Measurements from ENCODE around the gene KRT23.

Gene KRT23

GRCh38 chr17:40883626-40884334 is 53.7 kb downstream of the KRT23 start:
- DNase-seq (ENCODE audit: low read depth in 1 of 2, low spot score in 1 of 2), result no peak
- H3K27me3 ChIP-seq (ENCODE audit: insufficient read depth, poor library complexity, severe bottlenecking), result peaks cover 2% of the 10 kb centered on the region
- no peak overlapping the region for H3K27ac ChIP-seq (replicated peaks)
- no peak overlapping the region for H3K4me3 ChIP-seq (replicated peaks; ENCODE audit: insufficient read depth, low read length)
- TF ChIP-seq REST (IDR thresholded peaks at IDR 0.05; ENCODE audit: insufficient replicate concordance, low read depth) (no peak), CTCF (IDR thresholded peaks at IDR 0.05; ENCODE audit: insufficient read depth, low read length) (no peak), POLR2AphosphoS5 (IDR thresholded peaks at IDR 0.05; ENCODE audit: low read depth) (no peak), SPI1 (IDR thresholded peaks at IDR 0.05; ENCODE audit: borderline replicate concordance, low read depth) (no peak), GABPA (IDR thresholded peaks at IDR 0.05; ENCODE audit: low read depth) (no peak)

- TF ChIP-seq SPI1 (IDR thresholded peaks at IDR 0.05; ENCODE audit: borderline replicate concordance, low read depth) (no peak), GABPA (IDR thresholded peaks at IDR 0.05; ENCODE audit: low read depth) (no peak), POLR2AphosphoS5 (IDR thresholded peaks at IDR 0.05; ENCODE audit: low read depth) (no peak), CTCF (IDR thresholded peaks at IDR 0.05; ENCODE audit: insufficient read depth, low read length) (no peak)
- H3K27me3 ChIP-seq (ENCODE audit: insufficient read depth, poor library complexity, severe bottlenecking), result peaks cover 2% of the 10 kb centered on the region
- no peak for DNase-seq (ENCODE audit: low read depth in 1 of 2, low spot score in 1 of 2)
These were observed 54.4 kb downstream of the KRT23 start for GRCh38 chr17:40883031-40883430.

GRCh38 chr17:40879026-40879425 is 58.4 kb downstream of the KRT23 start:
- H3K27me3 ChIP-seq (ENCODE audit: insufficient read depth, poor library complexity, severe bottlenecking), result peaks cover 4% of the 10 kb centered on the region
- TF ChIP-seq POLR2AphosphoS5 (IDR thresholded peaks at IDR 0.05; ENCODE audit: low read depth) (no peak), REST (IDR thresholded peaks at IDR 0.05; ENCODE audit: insufficient replicate concordance, low read depth) (no peak), SPI1 (IDR thresholded peaks at IDR 0.05; ENCODE audit: borderline replicate concordance, low read depth) (no peak), GABPA (IDR thresholded peaks at IDR 0.05; ENCODE audit: low read depth) (no peak), CTCF (IDR thresholded peaks at IDR 0.05; ENCODE audit: insufficient read depth, low read length) (no peak)
- no peak overlapping the region for H3K4me3 ChIP-seq (replicated peaks; ENCODE audit: insufficient read depth, low read length)
- no peak for DNase-seq (ENCODE audit: low read depth in 1 of 2, low spot score in 1 of 2)
- no peak overlapping the region for H3K27ac ChIP-seq (replicated peaks)

More at GRCh38 chr17:40883031-40883430, 54.4 kb downstream of the KRT23 start:
- no peak overlapping the region for H3K27ac ChIP-seq (replicated peaks)
- H3K4me3 ChIP-seq (replicated peaks; ENCODE audit: insufficient read depth, low read length), result no peak overlapping the region

All from HL-60 (cell line).